ENCODE results near the gene LRCH3.
"Not testable (repeated sequence)": the region's sequence is repeated elsewhere in the genome, so short reads cannot be mapped to it uniquely, and the experiment has no call there.

Gene LRCH3

DNA sequence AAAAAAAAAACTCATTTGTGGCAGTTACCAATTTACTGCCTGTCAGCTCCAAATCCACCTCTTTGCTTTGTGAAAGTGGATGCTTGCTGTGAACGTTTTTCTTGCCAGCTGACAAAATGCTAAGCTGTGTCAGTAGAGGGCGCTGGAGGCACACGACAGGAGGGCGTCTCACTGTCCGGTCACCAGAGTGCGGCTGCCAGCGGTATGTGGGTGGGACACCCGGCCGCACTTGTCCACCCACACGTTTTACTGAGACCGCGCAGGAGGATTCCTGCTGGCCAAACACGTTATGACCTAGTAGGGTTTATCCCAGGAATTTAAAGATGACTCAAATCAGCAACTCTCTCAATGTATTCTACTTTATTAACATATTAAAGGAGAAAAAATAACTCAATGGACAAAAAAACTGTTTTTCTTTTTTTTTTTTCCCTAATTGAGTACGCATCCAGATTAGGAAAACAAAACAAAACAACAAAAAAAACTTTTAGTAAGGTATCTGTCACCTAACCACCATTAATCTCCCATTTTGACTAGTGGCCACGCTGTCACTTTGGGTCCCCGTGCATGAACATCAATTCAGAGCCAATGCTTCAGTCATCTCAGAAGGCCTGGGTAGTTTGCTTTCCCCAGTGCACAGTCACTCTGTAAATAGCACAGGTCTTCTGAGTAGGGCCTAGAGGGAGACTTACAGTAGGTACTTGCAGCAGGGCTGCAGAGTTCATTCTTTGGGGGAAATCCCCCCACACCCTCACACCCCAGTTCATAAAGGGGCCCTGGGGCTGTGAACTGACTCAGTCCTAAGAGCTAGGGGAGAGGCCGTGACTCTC lies 115.2 kb downstream of the LRCH3 start:
- peak; percentile 98 for ATAC-seq (ENCODE audit: low read depth)
- Histone ChIP-seq H3K27me3 (ENCODE audit: insufficient read depth, poor library complexity, severe bottlenecking) (no peaks in the 10 kb centered on the region), H3K36me3 (ENCODE audit: low read depth) (no peaks in the 10 kb centered on the region), H3K4me1 (ENCODE audit: insufficient read depth, poor library complexity, severe bottlenecking) (no peaks in the 10 kb centered on the region), H3K4me3 (ENCODE audit: severe bottlenecking) (no peak overlapping the region), H3K9me3 (ENCODE audit: severe bottlenecking) (peaks cover 1% of the 10 kb centered on the region), H3K27ac (ENCODE audit: poor library complexity, severe bottlenecking) (no peak overlapping the region)
- TF ChIP-seq, protein P1, sequence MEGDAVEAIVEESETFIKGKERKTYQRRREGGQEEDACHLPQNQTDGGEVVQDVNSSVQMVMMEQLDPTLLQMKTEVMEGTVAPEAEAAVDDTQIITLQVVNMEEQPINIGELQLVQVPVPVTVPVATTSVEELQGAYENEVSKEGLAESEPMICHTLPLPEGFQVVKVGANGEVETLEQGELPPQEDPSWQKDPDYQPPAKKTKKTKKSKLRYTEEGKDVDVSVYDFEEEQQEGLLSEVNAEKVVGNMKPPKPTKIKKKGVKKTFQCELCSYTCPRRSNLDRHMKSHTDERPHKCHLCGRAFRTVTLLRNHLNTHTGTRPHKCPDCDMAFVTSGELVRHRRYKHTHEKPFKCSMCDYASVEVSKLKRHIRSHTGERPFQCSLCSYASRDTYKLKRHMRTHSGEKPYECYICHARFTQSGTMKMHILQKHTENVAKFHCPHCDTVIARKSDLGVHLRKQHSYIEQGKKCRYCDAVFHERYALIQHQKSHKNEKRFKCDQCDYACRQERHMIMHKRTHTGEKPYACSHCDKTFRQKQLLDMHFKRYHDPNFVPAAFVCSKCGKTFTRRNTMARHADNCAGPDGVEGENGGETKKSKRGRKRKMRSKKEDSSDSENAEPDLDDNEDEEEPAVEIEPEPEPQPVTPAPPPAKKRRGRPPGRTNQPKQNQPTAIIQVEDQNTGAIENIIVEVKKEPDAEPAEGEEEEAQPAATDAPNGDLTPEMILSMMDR (IDR thresholded peaks at IDR 0.05; ENCODE audit: poor library complexity, severe bottlenecking): peak; percentile 97
- peak; percentile 90 for DNase-seq (ENCODE audit: low spot score)

DNA sequence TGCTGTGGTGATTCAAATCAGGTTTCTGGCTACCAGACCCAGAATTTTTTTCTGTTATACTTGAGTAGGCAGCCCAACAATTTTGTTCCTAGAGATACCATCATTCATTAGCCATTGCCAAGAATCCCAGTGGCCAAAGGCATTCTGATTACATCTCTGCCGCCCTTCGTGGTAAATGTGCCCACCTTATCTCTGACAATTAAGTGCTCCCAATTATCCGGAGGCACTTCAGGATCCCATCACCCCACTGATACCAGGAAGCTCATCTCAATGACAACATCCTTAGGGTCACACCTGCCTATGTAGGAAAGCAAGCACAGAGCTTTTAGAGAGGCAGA lies 115.8 kb downstream of the LRCH3 start:
- Histone ChIP-seq H3K27me3 (ENCODE audit: insufficient read depth, poor library complexity, severe bottlenecking) (no peaks in the 10 kb centered on the region), H3K4me3 (ENCODE audit: severe bottlenecking) (no peak overlapping the region), H3K36me3 (ENCODE audit: low read depth) (no peaks in the 10 kb centered on the region), H3K4me1 (ENCODE audit: insufficient read depth, poor library complexity, severe bottlenecking) (no peaks in the 10 kb centered on the region), H3K9me3 (ENCODE audit: severe bottlenecking) (peaks cover 1% of the 10 kb centered on the region), H3K27ac (ENCODE audit: poor library complexity, severe bottlenecking) (no peak overlapping the region)
- DNase-seq (ENCODE audit: low spot score) (no peak), ATAC-seq (ENCODE audit: low read depth) (no peak)
- TF ChIP-seq, protein P1 (IDR thresholded peaks at IDR 0.05; ENCODE audit: poor library complexity, severe bottlenecking): no peak

- DNase-seq (ENCODE audit: low spot score) (no peak), ATAC-seq (ENCODE audit: low read depth) (no peak)
- Histone ChIP-seq H3K27me3 (ENCODE audit: insufficient read depth, poor library complexity, severe bottlenecking) (no peaks in the 10 kb centered on the region), H3K9me3 (ENCODE audit: severe bottlenecking) (peaks cover 1% of the 10 kb centered on the region), H3K27ac (ENCODE audit: poor library complexity, severe bottlenecking) (no peak overlapping the region), H3K4me1 (ENCODE audit: insufficient read depth, poor library complexity, severe bottlenecking) (no peaks in the 10 kb centered on the region), H3K36me3 (ENCODE audit: low read depth) (no peaks in the 10 kb centered on the region), H3K4me3 (ENCODE audit: severe bottlenecking) (no peak overlapping the region)
- TF ChIP-seq, protein P1 (IDR thresholded peaks at IDR 0.05; ENCODE audit: poor library complexity, severe bottlenecking): no peak
These were observed 116.1 kb downstream of the LRCH3 start for GRCh38 chr3:197907196-197907595.

DNA sequence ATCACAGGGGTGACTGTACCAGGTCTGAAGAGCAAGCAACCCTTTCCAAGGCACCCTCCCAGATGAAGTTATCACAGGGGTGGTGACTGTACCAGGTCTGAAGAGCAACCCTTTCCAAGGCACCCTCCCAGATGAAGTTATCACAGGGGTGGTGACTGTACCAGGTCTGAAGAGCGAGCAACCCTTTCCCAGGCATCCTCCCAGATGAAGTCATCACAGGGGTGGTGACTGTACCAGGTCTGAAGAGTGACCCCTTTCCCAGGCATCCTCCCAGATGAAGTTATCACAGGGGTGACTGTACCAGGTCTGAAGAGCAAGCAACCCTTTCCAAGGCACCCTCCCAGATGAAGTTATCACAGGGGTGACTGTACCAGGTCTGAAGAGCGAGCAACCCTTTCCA lies 117.5 kb downstream of the LRCH3 start:
- H3K36me3 ChIP-seq (ENCODE audit: low read depth); H3K27me3 ChIP-seq (ENCODE audit: insufficient read depth, poor library complexity, severe bottlenecking); H3K4me3 ChIP-seq (ENCODE audit: severe bottlenecking); H3K27ac ChIP-seq (ENCODE audit: poor library complexity, severe bottlenecking); H3K4me1 ChIP-seq (ENCODE audit: insufficient read depth, poor library complexity, severe bottlenecking); H3K9me3 ChIP-seq (ENCODE audit: severe bottlenecking); DNase-seq (ENCODE audit: low spot score); ATAC-seq (ENCODE audit: low read depth): not testable (repeated sequence)

GRCh38 chr3:197908957-197909701 lies 118.1 kb downstream of the LRCH3 start:
- Histone ChIP-seq H3K27ac (ENCODE audit: poor library complexity, severe bottlenecking) (no peak overlapping the region), H3K36me3 (ENCODE audit: low read depth) (no peaks in the 10 kb centered on the region), H3K4me3 (ENCODE audit: severe bottlenecking) (no peak overlapping the region), H3K4me1 (ENCODE audit: insufficient read depth, poor library complexity, severe bottlenecking) (no peaks in the 10 kb centered on the region), H3K27me3 (ENCODE audit: insufficient read depth, poor library complexity, severe bottlenecking) (no peaks in the 10 kb centered on the region), H3K9me3 (ENCODE audit: severe bottlenecking) (no peaks in the 10 kb centered on the region)
- ATAC-seq (ENCODE audit: low read depth) (no peak), DNase-seq (ENCODE audit: low spot score) (no peak)
- TF ChIP-seq, protein P1 (IDR thresholded peaks at IDR 0.05; ENCODE audit: poor library complexity, severe bottlenecking): no peak
